Esophagus squamous epithelium (tissue), 4 donors: ENCODE results near the gene BSDC1.

Source experiments
- CTCF ChIP-seq, 6 experiments: fragments of 450-650 bp in 4 of 6; fragments of 200-600 bp in 2 of 6; sonication (generic) in 2 of 6; IDR thresholded peaks; one replicate each; pipeline ENCODE4 v1.5.1; 2016 to 2019; ENCODE audit warnings: antibody characterized with exemption in 6 of 6, mild to moderate bottlenecking in 4 of 6, moderate library complexity in 4 of 6
- POLR2A ChIP-seq, 4 donors: fragments of 450-650 bp; IDR thresholded peaks; one replicate each; pipeline ENCODE4 v1.6.1; 2017; ENCODE audit warnings: antibody characterized with exemption in 4 of 4, mild to moderate bottlenecking in 4 of 4, moderate library complexity in 3 of 4

- no peak for TF ChIP-seq CTCF (IDR thresholded peaks at IDR 0.05)
- TF ChIP-seq POLR2A (IDR thresholded peaks at IDR 0.05): no peak
These were observed 20.1 kb downstream of the BSDC1 start for GRCh38 chr1:32373996-32374592.
